Measurements from ENCODE around the gene LIMS1.

- TF ChIP-seq MAX (IDR thresholded peaks at IDR 0.05): no peak
- TF ChIP-seq YY1 (IDR thresholded peaks at IDR 0.05; ENCODE audit: extremely low read depth, insufficient replicate concordance, low read depth, low read length): no peak
- TF ChIP-seq POLR2AphosphoS5 (IDR thresholded peaks at IDR 0.05; ENCODE audit: low read depth, low read length): no peak
- TF ChIP-seq EZH2phosphoT487 (IDR thresholded peaks at IDR 0.05; ENCODE audit: borderline replicate concordance): no peak
- no peak for TF ChIP-seq EGR1 (IDR thresholded peaks at IDR 0.05; ENCODE audit: low read depth)
- TF ChIP-seq REST (IDR thresholded peaks at IDR 0.05; ENCODE audit: low read depth): no peak
Measured at GRCh38 chr2:108553209-108553919, 19.1 kb downstream of the LIMS1 start.
